Vagina (tissue), 2 donors: ENCODE measurements around the gene PLEKHG2.

ENCODE experiments used
- POLR2A ChIP-seq, 2 donors: fragments of 450-650 bp; IDR thresholded peaks; one replicate each; pipeline ENCODE4 v1.6.1; 2017; ENCODE audit warnings: antibody characterized with exemption in 2 of 2, mild to moderate bottlenecking in 2 of 2, moderate library complexity in 2 of 2
- TF ChIP-seq, protein P1 (sequence below), 3 experiments: fragments of 450-650 bp in 2 of 3; fragments of 200-600 bp in 1 of 3; sonication (generic) in 1 of 3; IDR thresholded peaks; one replicate each; pipeline ENCODE4 v1.5.1; 2017 to 2019; ENCODE audit warnings: antibody characterized with exemption in 3 of 3, mild to moderate bottlenecking in 2 of 3, moderate library complexity in 2 of 3

DNA sequence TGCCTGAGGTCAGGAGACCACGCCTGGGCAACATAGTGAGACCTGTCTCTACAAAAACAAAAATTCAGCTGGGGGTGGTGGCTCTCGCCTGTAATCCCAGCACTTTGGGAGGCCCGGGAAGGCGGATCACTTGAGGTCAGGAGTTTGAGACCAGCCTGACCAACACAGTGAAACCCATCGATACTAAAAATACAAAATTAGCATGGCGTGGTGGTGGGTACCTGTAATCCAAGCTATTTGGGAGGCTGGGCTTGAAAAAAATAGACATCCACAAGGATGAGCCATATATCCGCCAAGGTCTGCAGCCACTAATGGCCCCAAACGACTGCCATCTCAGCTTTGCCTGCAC lies 20.2 kb downstream of the PLEKHG2 start:
- TF ChIP-seq, protein P1, sequence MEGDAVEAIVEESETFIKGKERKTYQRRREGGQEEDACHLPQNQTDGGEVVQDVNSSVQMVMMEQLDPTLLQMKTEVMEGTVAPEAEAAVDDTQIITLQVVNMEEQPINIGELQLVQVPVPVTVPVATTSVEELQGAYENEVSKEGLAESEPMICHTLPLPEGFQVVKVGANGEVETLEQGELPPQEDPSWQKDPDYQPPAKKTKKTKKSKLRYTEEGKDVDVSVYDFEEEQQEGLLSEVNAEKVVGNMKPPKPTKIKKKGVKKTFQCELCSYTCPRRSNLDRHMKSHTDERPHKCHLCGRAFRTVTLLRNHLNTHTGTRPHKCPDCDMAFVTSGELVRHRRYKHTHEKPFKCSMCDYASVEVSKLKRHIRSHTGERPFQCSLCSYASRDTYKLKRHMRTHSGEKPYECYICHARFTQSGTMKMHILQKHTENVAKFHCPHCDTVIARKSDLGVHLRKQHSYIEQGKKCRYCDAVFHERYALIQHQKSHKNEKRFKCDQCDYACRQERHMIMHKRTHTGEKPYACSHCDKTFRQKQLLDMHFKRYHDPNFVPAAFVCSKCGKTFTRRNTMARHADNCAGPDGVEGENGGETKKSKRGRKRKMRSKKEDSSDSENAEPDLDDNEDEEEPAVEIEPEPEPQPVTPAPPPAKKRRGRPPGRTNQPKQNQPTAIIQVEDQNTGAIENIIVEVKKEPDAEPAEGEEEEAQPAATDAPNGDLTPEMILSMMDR (IDR thresholded peaks at IDR 0.05), result no peak
- no peak for TF ChIP-seq POLR2A (IDR thresholded peaks at IDR 0.05)
